Ovary (tissue), 3 donors: Measurements from ENCODE around the gene AKAP17A.

ENCODE experiments used
- CTCF ChIP-seq, 3 donors: fragments of 450-650 bp in 2 of 3; fragments of 200-600 bp in 1 of 3; IDR thresholded peaks; one replicate each; pipeline versions ENCODE4 v1.5.1 to v1.8.0; 2016 to 2022; ENCODE audit warnings: antibody characterized with exemption in 3 of 3, mild to moderate bottlenecking in 1 of 3
- POLR2A ChIP-seq: fragments of 450-650 bp; IDR thresholded peaks from one replicate; pipeline ENCODE4 v1.6.1; 2017; ENCODE audit warnings: antibody characterized with exemption, mild to moderate bottlenecking, moderate library complexity
- donor health status: DM: no; HTN: no; CAD: no.

- TF ChIP-seq POLR2A (no peak), CTCF (IDR thresholded peaks at IDR 0.05) (no peak)
These were observed 5.4 kb downstream of the AKAP17A start for GRCh38 chrX:1596676-1597344.
